Retinal pigment epithelial cell (primary cell): ENCODE results near the gene SUN1.

Experiments used
- DNase-seq: peaks from one replicate; pipeline ENCODE4 v3.0.0-alpha.2; 2010; ENCODE audit warnings: low read depth
- H3K4me3 ChIP-seq: 2 replicates; pipeline ENCODE4 v1.5.1; 2011; ENCODE audit warnings: mild to moderate bottlenecking, low read length, control low read depth, moderate library complexity
- TF ChIP-seq, protein P1 (sequence below): conservative IDR thresholded peaks from 2 replicates; pipeline ENCODE4 v1.5.1; 2011; ENCODE audit warnings: low read depth, low read length, control low read depth, inconsistent platforms

The SUN1 gene

GRCh38 chr7:898460-898854, 66.2 kb downstream of the SUN1 start:
- no peak for DNase-seq
- H3K4me3 ChIP-seq: no peak overlapping the region
- TF ChIP-seq, protein P1, sequence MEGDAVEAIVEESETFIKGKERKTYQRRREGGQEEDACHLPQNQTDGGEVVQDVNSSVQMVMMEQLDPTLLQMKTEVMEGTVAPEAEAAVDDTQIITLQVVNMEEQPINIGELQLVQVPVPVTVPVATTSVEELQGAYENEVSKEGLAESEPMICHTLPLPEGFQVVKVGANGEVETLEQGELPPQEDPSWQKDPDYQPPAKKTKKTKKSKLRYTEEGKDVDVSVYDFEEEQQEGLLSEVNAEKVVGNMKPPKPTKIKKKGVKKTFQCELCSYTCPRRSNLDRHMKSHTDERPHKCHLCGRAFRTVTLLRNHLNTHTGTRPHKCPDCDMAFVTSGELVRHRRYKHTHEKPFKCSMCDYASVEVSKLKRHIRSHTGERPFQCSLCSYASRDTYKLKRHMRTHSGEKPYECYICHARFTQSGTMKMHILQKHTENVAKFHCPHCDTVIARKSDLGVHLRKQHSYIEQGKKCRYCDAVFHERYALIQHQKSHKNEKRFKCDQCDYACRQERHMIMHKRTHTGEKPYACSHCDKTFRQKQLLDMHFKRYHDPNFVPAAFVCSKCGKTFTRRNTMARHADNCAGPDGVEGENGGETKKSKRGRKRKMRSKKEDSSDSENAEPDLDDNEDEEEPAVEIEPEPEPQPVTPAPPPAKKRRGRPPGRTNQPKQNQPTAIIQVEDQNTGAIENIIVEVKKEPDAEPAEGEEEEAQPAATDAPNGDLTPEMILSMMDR: no peak

- no peak overlapping the region for H3K4me3 ChIP-seq
- TF ChIP-seq, protein P1: no peak
- no peak for DNase-seq
Observed at GRCh38 chr7:898855-899681, 66.8 kb downstream of the SUN1 start.

DNA sequence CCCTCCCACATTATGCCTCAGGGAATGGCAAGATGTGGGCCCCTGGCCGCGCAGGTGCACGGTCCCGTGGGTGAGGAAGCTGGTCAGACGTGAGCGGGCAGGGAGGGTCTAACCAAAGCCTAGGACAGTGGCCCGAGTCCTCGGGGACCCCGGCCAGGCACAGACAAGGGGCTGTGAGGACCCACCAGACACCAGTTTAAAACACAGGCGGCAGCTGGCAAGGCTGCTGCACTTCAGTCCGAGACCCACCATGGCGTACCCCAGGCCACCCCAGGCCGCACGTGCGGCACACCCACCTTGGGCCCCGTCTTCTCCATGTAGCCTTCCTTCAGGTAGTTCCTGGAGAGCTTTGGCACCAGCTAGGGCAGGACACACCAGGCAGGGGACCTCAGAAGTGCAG, 67.5 kb downstream of the SUN1 start:
- no peak overlapping the region for H3K4me3 ChIP-seq
- no peak for DNase-seq
- TF ChIP-seq, protein P1: no peak

GRCh38 chr7:900331-901040, 68.2 kb downstream of the SUN1 start:
- DNase-seq: no peak
- H3K4me3 ChIP-seq: no peak overlapping the region
- TF ChIP-seq, protein P1: no peak

DNA sequence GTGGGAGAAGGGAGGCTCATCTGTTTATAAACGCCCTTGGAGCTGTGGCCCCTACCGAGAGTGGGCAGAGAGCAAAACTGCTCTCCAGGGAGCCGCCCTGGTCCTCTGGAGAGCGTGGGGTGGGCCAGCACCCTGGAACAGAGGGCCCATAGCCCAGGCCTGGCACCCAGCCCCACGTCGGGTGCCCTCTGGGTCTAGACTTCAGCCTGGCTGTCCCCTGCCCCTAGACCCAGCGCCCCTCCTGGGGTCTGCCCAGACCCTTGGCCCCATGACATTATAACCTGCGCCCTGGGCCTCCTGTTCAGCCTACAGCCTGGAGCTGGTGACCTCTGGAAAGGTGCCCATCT, 68.7 kb downstream of the SUN1 start:
- no peak overlapping the region for H3K4me3 ChIP-seq
- no peak for DNase-seq
- TF ChIP-seq, protein P1: no peak

DNA sequence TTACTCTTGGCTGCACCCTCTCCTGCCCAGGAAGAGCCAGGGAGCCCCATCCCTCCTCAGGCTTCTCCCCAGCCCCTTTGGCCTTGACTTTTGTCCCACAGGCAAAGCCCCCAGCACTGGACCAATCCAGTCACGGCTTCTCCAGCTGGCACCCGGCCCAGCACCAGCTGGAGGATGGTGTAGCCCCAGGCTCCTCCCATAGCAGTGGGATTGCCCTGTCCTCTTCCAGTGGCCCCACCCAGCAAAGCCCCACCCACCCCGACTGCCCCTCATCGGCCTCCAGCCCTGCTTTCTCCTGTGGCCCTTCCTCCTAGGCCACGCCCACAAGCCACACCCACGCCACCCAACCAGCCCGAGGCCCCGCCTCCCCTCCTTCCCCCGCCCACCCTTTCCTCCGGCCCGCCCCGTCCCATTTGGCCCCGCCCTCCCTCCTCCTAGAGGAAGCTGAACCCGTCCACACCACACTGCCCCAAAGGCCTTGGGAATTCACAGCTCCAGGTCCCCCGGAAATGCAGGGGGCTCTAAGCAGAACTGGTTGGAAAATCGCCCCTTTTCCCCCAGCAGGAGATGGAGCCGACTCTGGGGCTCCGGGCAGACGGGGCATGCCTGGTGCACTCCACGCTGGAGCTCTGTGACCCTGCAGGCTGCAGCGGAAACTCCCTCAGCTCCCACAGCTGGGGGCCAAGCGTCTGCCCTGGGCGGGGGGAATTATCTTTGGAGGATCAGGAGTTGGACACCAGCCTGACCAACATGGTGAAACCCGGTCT, 69.3 kb downstream of the SUN1 start:
- TF ChIP-seq, protein P1: no peak
- no peak overlapping the region for H3K4me3 ChIP-seq
- DNase-seq: peak; percentile 54
